Testis (tissue), 2 donors: ENCODE results near the gene GRB7.

Experiments used
- POLR2A ChIP-seq: fragments of 450-650 bp; IDR thresholded peaks from one replicate; pipeline ENCODE4 v1.6.1; 2017; ENCODE audit warnings: antibody characterized with exemption, mild to moderate bottlenecking, moderate library complexity
- TF ChIP-seq, protein P1 (sequence below), 3 experiments: fragments of 450-650 bp in 2 of 3; fragments of 200-600 bp in 1 of 3; sonication (generic) in 1 of 3; IDR thresholded peaks; one replicate each; pipeline ENCODE4 v1.5.1; 2016 to 2019; ENCODE audit warnings: antibody characterized with exemption in 3 of 3, mild to moderate bottlenecking in 2 of 3, moderate library complexity in 1 of 3

DNA sequence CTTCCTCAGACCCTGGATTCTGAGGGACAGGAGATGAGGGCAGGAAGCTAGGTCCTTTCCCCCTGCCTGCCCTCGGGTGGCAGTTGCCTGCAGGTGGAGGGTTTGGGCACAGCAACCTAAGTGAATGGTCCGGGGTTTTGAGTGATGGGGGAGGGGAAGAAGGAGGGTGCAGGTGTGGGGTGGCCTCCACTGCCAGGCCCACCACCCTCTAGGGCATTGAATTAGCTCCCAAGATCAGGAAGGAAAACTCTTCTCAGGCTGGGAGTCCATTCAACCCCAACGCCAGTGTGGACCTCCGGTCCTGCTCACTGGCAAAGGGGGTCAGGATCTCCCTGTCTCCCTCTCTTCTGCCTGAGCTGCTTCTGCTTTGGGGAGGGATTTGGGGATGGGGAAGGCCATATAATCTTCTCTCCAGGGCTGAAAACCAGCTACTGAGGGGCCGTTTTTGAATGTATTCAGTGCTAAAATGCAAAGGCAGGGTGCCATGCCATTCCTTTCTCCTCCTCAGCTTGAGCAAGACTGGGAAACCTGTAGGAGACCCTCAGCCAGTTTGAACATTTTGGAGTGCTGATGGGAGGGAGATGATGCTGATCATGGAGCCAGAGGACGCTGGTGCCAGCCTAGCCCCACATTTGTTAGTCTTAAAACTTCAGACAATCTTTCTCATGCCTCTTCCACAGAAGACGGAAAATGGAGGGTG is 18.8 kb downstream of the GRB7 start:
- no peak for TF ChIP-seq POLR2A
- TF ChIP-seq, protein P1, sequence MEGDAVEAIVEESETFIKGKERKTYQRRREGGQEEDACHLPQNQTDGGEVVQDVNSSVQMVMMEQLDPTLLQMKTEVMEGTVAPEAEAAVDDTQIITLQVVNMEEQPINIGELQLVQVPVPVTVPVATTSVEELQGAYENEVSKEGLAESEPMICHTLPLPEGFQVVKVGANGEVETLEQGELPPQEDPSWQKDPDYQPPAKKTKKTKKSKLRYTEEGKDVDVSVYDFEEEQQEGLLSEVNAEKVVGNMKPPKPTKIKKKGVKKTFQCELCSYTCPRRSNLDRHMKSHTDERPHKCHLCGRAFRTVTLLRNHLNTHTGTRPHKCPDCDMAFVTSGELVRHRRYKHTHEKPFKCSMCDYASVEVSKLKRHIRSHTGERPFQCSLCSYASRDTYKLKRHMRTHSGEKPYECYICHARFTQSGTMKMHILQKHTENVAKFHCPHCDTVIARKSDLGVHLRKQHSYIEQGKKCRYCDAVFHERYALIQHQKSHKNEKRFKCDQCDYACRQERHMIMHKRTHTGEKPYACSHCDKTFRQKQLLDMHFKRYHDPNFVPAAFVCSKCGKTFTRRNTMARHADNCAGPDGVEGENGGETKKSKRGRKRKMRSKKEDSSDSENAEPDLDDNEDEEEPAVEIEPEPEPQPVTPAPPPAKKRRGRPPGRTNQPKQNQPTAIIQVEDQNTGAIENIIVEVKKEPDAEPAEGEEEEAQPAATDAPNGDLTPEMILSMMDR (IDR thresholded peaks at IDR 0.05): no peak
